SK-N-SH treated with all-trans-retinoic acid at 6 μM for 48 hours (cell line): Measurements from ENCODE around the gene ENPP3.

Experiments
- ATAC-seq: fragments of 200-7000 bp; cut with Tn5 transposase; 3 replicates; pipeline ENCODE4 v1.9.1; 2020; ENCODE audit warnings: mild to moderate bottlenecking, moderate library complexity
- ARNTL ChIP-seq: fragments of 450-650 bp; formaldehyde crosslinking; IDR thresholded peaks from 2 replicates; pipeline ENCODE4 v1.5.0; 2020; ENCODE audit warnings: low read depth, mild to moderate bottlenecking, moderate library complexity, borderline replicate concordance
- BACH2 ChIP-seq: fragments of 250-450 bp; sonication (Bioruptor Pico); IDR thresholded peaks from 2 replicates; pipeline ENCODE4 v1.9.0; 2021; ENCODE audit warnings: mild to moderate bottlenecking, borderline replicate concordance
- ESRRG ChIP-seq: fragments of 250-450 bp; sonication (Bioruptor Pico); IDR thresholded peaks from 2 replicates; pipeline ENCODE4 v1.6.1; 2021; ENCODE audit warnings: mild to moderate bottlenecking
- GLIS3 ChIP-seq: fragments of 250-450 bp; sonication (Bioruptor Pico); IDR thresholded peaks from 2 replicates; pipeline ENCODE4 v1.5.0; 2020; ENCODE audit warnings: mild to moderate bottlenecking, moderate library complexity
- ISL1 ChIP-seq: fragments of 250-450 bp; sonication (Bioruptor Pico); IDR thresholded peaks from 2 replicates; pipeline ENCODE4 v2.1.2; 2022; ENCODE audit warnings: mild to moderate bottlenecking, moderate library complexity
- OSR1 ChIP-seq: fragments of 250-450 bp; sonication (Bioruptor Pico); IDR thresholded peaks from 2 replicates; pipeline ENCODE4 v1.8.0; 2022; ENCODE audit warnings: moderate library complexity, mild to moderate bottlenecking, inconsistent platforms
- RARB ChIP-seq: fragments of 250-450 bp; sonication (Bioruptor Pico); IDR thresholded peaks from 2 replicates; pipeline ENCODE4 v1.8.0; 2021; ENCODE audit warnings: mild to moderate bottlenecking, moderate library complexity
- SNAI2 ChIP-seq: fragments of 250-450 bp; sonication (Bioruptor Pico); IDR thresholded peaks from 2 replicates; pipeline ENCODE4 v1.5.0; 2020; ENCODE audit warnings: mild to moderate bottlenecking, moderate library complexity
- ZFP3 ChIP-seq: fragments of 250-450 bp; sonication (Bioruptor Pico); IDR thresholded peaks from 2 replicates; pipeline ENCODE4 v1.5.0; 2020; ENCODE audit warnings: mild to moderate bottlenecking, moderate library complexity
- ZFP30 ChIP-seq: fragments of 450-650 bp; formaldehyde crosslinking; IDR thresholded peaks from 2 replicates; pipeline ENCODE4 v1.5.0; 2022; ENCODE audit warnings: mild to moderate bottlenecking, moderate library complexity
- ZNF565 ChIP-seq: fragments of 450-650 bp; formaldehyde crosslinking; conservative IDR thresholded peaks from 2 replicates; pipeline ENCODE4 v1.5.0; 2020; ENCODE audit warnings: low read depth, mild to moderate bottlenecking, moderate library complexity
- ZNF8 ChIP-seq: fragments of 450-650 bp; formaldehyde crosslinking; IDR thresholded peaks from 2 replicates; pipeline ENCODE4 v1.5.0; 2020; ENCODE audit warnings: mild to moderate bottlenecking, moderate library complexity
- TF ChIP-seq, protein P1 (sequence below): fragments of 250-450 bp; sonication (Bioruptor Pico); IDR thresholded peaks from 2 replicates; pipeline ENCODE4 v1.5.1; 2020; ENCODE audit warnings: low read depth, mild to moderate bottlenecking, moderate library complexity
- TF ChIP-seq, protein P2 (sequence below): fragments of 250-450 bp; sonication (Bioruptor Pico); IDR thresholded peaks from 2 replicates; pipeline ENCODE4 v1.5.0; 2020; ENCODE audit warnings: mild to moderate bottlenecking, moderate library complexity
- TF ChIP-seq, protein P3 (sequence below): fragments of 250-450 bp; sonication (Bioruptor Pico); IDR thresholded peaks from 2 replicates; pipeline ENCODE4 v1.8.0; 2021; ENCODE audit warnings: low read depth, mild to moderate bottlenecking, moderate library complexity, borderline replicate concordance
- TF ChIP-seq, protein P4 (sequence below): fragments of 250-450 bp; sonication (Bioruptor Pico); IDR thresholded peaks from 2 replicates; pipeline ENCODE4 v1.8.0; 2020; ENCODE audit warnings: mild to moderate bottlenecking, moderate library complexity, borderline replicate concordance

ENPP3 gene

DNA sequence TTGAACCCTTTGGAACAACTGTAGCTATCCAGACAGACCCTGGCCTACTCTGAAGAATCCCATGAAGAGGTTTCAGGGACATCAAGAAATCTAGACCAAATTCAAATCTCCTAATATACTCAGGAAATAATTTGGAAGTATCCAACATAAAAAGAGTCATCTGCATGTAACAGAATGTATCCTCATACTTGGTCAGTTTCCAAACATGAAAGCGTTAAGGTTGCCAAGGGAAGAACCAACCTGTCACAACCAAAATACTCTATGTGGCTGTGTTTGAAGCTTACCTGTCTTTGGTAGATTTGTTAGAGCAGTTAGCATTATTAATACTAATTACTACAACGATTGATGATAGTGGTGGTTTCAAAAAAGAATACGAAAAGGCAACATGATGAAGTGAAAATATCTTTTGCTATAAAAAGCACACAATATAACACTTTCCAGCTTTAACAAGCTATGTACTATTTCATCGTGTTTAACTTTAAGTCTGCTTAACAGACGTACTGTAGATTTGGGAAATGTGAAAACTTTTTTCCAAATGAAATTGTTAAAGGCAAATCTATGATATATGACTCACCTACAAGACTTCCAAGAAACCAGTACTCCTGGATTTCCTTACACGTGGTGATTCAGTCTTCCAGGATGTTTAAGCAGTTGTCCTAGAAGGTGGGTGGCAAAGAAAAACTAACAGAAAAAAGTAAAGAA, 124.1 kb downstream of the ENPP3 start (continued):
- TF ChIP-seq, protein P1, sequence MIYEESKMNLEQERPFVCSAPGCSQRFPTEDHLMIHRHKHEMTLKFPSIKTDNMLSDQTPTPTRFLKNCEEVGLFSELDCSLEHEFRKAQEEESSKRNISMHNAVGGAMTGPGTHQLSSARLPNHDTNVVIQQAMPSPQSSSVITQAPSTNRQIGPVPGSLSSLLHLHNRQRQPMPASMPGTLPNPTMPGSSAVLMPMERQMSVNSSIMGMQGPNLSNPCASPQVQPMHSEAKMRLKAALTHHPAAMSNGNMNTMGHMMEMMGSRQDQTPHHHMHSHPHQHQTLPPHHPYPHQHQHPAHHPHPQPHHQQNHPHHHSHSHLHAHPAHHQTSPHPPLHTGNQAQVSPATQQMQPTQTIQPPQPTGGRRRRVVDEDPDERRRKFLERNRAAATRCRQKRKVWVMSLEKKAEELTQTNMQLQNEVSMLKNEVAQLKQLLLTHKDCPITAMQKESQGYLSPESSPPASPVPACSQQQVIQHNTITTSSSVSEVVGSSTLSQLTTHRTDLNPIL (CRISPR knock-in tag) = no peak
- TF ChIP-seq BACH2 (CRISPR knock-in tag) = no peak
- no peak for TF ChIP-seq ARNTL (CRISPR knock-in tag)

DNA sequence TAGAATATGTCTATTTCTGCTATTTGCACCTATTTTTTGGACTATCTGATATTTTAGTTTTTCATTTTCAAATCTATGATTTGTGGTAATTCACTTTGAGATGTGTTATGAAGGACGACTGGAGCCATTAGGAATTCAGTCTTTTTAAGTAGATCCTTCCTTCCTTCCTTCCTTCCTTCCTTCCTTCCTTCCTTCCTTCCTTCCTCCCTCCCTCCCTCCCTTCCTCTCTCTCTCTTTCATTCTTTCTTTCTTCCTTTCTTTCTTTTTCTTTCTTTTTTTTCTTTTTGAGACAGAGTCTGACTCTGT, 124.6 kb downstream of the ENPP3 start:
- no peak for TF ChIP-seq ZFP30 (CRISPR knock-in tag)
- TF ChIP-seq ZFP3 (CRISPR knock-in tag) = no peak
- TF ChIP-seq, protein P2, sequence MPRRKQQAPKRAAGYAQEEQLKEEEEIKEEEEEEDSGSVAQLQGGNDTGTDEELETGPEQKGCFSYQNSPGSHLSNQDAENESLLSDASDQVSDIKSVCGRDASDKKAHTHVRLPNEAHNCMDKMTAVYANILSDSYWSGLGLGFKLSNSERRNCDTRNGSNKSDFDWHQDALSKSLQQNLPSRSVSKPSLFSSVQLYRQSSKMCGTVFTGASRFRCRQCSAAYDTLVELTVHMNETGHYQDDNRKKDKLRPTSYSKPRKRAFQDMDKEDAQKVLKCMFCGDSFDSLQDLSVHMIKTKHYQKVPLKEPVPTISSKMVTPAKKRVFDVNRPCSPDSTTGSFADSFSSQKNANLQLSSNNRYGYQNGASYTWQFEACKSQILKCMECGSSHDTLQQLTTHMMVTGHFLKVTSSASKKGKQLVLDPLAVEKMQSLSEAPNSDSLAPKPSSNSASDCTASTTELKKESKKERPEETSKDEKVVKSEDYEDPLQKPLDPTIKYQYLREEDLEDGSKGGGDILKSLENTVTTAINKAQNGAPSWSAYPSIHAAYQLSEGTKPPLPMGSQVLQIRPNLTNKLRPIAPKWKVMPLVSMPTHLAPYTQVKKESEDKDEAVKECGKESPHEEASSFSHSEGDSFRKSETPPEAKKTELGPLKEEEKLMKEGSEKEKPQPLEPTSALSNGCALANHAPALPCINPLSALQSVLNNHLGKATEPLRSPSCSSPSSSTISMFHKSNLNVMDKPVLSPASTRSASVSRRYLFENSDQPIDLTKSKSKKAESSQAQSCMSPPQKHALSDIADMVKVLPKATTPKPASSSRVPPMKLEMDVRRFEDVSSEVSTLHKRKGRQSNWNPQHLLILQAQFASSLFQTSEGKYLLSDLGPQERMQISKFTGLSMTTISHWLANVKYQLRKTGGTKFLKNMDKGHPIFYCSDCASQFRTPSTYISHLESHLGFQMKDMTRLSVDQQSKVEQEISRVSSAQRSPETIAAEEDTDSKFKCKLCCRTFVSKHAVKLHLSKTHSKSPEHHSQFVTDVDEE = no peak
- no peak for TF ChIP-seq ISL1
- TF ChIP-seq BACH2 (CRISPR knock-in tag) = no peak
- TF ChIP-seq, protein P1 (CRISPR knock-in tag) = no peak
- TF ChIP-seq RARB = no peak
- TF ChIP-seq, protein P3, sequence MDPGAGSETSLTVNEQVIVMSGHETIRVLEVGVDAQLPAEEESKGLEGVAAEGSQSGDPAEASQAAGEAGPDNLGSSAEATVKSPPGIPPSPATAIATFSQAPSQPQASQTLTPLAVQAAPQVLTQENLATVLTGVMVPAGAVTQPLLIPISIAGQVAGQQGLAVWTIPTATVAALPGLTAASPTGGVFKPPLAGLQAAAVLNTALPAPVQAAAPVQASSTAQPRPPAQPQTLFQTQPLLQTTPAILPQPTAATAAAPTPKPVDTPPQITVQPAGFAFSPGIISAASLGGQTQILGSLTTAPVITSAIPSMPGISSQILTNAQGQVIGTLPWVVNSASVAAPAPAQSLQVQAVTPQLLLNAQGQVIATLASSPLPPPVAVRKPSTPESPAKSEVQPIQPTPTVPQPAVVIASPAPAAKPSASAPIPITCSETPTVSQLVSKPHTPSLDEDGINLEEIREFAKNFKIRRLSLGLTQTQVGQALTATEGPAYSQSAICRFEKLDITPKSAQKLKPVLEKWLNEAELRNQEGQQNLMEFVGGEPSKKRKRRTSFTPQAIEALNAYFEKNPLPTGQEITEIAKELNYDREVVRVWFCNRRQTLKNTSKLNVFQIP (CRISPR knock-in tag) = no peak
- no peak for TF ChIP-seq ZNF565 (CRISPR knock-in tag)
- TF ChIP-seq ZNF8 (CRISPR knock-in tag) = no peak
- no peak for TF ChIP-seq OSR1 (CRISPR knock-in tag)
- TF ChIP-seq ARNTL (CRISPR knock-in tag) = no peak
- no peak for ATAC-seq

DNA sequence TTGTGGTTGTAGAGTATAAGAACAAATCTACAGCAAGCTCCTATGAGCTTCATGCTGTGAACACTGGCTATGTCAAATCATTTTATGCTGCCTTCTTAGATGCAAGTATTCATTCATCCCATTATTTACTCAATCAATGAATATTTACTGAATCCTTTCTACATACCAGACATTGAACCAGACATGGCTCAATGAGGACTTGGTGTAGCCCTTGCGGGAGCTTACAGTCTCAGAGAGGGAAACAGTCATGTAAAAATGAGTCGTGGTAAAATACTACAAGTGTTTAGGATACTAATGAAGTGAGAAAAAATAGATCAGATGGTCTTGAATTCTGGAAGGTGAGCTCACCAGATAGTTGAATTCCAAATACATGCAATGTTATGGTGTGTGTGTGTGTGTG, 125.9 kb downstream of the ENPP3 start:
- no peak for ATAC-seq

More for the DNA sequence above, 125.9 kb downstream of the ENPP3 start:
- TF ChIP-seq ZFP30 (CRISPR knock-in tag) (no peak), SNAI2 (no peak), GLIS3 (CRISPR knock-in tag) (no peak), ESRRG (CRISPR knock-in tag) (no peak), RARB (no peak), ZNF565 (CRISPR knock-in tag) (no peak), ISL1 (no peak), ARNTL (CRISPR knock-in tag) (no peak), BACH2 (CRISPR knock-in tag) (no peak), OSR1 (CRISPR knock-in tag) (no peak)
- TF ChIP-seq, protein P1 (CRISPR knock-in tag) = no peak
- TF ChIP-seq, protein P4, sequence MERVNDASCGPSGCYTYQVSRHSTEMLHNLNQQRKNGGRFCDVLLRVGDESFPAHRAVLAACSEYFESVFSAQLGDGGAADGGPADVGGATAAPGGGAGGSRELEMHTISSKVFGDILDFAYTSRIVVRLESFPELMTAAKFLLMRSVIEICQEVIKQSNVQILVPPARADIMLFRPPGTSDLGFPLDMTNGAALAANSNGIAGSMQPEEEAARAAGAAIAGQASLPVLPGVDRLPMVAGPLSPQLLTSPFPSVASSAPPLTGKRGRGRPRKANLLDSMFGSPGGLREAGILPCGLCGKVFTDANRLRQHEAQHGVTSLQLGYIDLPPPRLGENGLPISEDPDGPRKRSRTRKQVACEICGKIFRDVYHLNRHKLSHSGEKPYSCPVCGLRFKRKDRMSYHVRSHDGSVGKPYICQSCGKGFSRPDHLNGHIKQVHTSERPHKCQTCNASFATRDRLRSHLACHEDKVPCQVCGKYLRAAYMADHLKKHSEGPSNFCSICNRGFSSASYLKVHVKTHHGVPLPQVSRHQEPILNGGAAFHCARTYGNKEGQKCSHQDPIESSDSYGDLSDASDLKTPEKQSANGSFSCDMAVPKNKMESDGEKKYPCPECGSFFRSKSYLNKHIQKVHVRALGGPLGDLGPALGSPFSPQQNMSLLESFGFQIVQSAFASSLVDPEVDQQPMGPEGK (CRISPR knock-in tag) = no peak
